C4-2B (cell line): ENCODE results near the gene JAZF1.

ENCODE experiments used
- H3K27ac ChIP-seq: fragments of 450-650 bp; 2 replicates; pipeline ENCODE4 v1.5.1; 2017
- ZFX ChIP-seq: fragments of 450-650 bp; IDR thresholded peaks from 2 replicates; pipeline ENCODE4 v1.6.1; 2017
- TF ChIP-seq, protein P1 (sequence below): fragments of 450-650 bp; conservative IDR thresholded peaks from 2 replicates; pipeline ENCODE4 v1.5.1; 2017; ENCODE audit warnings: mild to moderate bottlenecking

Gene JAZF1

GRCh38 chr7:28222636-28223035 is 42.0 kb upstream of the JAZF1 start:
- TF ChIP-seq, protein P1, sequence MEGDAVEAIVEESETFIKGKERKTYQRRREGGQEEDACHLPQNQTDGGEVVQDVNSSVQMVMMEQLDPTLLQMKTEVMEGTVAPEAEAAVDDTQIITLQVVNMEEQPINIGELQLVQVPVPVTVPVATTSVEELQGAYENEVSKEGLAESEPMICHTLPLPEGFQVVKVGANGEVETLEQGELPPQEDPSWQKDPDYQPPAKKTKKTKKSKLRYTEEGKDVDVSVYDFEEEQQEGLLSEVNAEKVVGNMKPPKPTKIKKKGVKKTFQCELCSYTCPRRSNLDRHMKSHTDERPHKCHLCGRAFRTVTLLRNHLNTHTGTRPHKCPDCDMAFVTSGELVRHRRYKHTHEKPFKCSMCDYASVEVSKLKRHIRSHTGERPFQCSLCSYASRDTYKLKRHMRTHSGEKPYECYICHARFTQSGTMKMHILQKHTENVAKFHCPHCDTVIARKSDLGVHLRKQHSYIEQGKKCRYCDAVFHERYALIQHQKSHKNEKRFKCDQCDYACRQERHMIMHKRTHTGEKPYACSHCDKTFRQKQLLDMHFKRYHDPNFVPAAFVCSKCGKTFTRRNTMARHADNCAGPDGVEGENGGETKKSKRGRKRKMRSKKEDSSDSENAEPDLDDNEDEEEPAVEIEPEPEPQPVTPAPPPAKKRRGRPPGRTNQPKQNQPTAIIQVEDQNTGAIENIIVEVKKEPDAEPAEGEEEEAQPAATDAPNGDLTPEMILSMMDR, result no peak
- TF ChIP-seq ZFX, result no peak
- H3K27ac ChIP-seq, result no peak overlapping the region

- TF ChIP-seq ZFX, result no peak
- TF ChIP-seq, protein P1, result no peak
- no peak overlapping the region for H3K27ac ChIP-seq
Measured at GRCh38 chr7:28219793-28220192, 39.2 kb upstream of the JAZF1 start.

- no peak overlapping the region for H3K27ac ChIP-seq
- no peak for TF ChIP-seq ZFX
- TF ChIP-seq, protein P1, result no peak
Measured at GRCh38 chr7:28217143-28217542, 36.5 kb upstream of the JAZF1 start.

- TF ChIP-seq, protein P1, result no peak
- TF ChIP-seq ZFX, result no peak
- no peak overlapping the region for H3K27ac ChIP-seq
Measured at GRCh38 chr7:28211006-28211405, 30.4 kb upstream of the JAZF1 start.

- H3K27ac ChIP-seq, result no peak overlapping the region
- no peak for TF ChIP-seq ZFX
- TF ChIP-seq, protein P1, result no peak
Measured at GRCh38 chr7:28208506-28208905, 27.9 kb upstream of the JAZF1 start.

DNA sequence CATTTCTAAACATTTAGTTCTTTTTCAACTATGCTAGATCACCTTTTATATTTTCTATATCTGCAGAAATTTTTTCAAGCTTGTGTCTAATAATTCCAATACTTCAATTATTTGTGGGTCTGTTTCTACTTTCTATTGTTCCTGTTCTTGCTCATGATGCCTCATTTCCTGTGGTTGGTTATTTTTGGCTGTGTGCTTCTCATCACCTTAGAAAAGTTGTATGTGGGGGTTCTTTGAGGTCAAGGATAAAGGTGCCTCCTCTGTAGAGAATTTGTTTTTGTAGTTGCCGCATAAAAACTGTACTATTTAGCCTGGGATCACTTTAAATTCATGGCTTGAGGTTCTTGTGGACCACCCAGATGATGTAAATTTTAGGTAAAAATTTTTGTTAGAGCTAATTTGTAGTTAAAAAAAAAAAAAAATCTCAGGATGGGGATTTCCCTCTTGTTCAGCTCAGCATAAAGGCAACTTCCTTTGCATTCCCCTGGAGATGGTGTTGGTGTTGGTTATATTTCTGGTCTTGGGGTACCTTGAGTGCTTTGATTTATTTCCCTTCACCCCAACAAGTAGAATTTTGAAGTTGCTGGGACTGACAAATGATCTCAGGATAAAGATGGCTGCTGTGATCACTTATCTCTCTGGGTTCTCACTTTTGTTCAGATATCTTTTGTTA is 27.0 kb upstream of the JAZF1 start:
- TF ChIP-seq, protein P1, result no peak
- no peak for TF ChIP-seq ZFX
- no peak overlapping the region for H3K27ac ChIP-seq

GRCh38 chr7:28205506-28205905 is 24.9 kb upstream of the JAZF1 start:
- H3K27ac ChIP-seq, result no peak overlapping the region
- TF ChIP-seq ZFX, result no peak
- TF ChIP-seq, protein P1, result no peak
